Liver (tissue), 9 donors: ENCODE data around the gene IZUMO3. TPM values are rescaled to one million over a fixed set of nuclear protein-coding genes. Genes with fewer than 3 reads are reported as not detected.

Experiments used
- DNase-seq: peaks from one replicate; pipeline ENCODE4 v3.0.0-alpha.2; 2017; ENCODE audit warnings: low spot score
- H3K27ac ChIP-seq, 2 donors: one replicate each; pipeline ENCODE4 v1.7.0; 2013; ENCODE audit warnings: inconsistent platforms in 2 of 2, low read length in 2 of 2, control low read depth in 1 of 2, low read depth in 1 of 2, mild to moderate bottlenecking in 1 of 2
- H3K27me3 ChIP-seq, 4 donors: one replicate each; pipeline versions ENCODE4 v1.6.1 to v1.7.0; 2013; ENCODE audit warnings: low read length in 3 of 4, inconsistent platforms in 1 of 4, mild to moderate bottlenecking in 1 of 4, moderate library complexity in 1 of 4; ENCODE audit not compliant: control insufficient read depth in 4 of 4, insufficient read depth in 4 of 4
- H3K36me3 ChIP-seq, 4 donors: one replicate each; pipeline versions ENCODE4 v1.6.1 to v1.7.0; 2013; ENCODE audit warnings: low read length in 3 of 4, mild to moderate bottlenecking in 3 of 4, low read depth in 1 of 4, moderate library complexity in 1 of 4; ENCODE audit not compliant: control insufficient read depth in 4 of 4, insufficient read depth in 3 of 4
- H3K4me1 ChIP-seq, 4 donors: one replicate each; pipeline versions ENCODE4 v1.6.1 to v1.7.0; 2013; ENCODE audit warnings: low read length in 3 of 4, mild to moderate bottlenecking in 3 of 4, moderate library complexity in 1 of 4; ENCODE audit not compliant: control insufficient read depth in 4 of 4, insufficient read depth in 4 of 4
- H3K4me3 ChIP-seq, 3 donors: one replicate each; pipeline versions ENCODE4 v1.6.1 to v1.7.0; 2013; ENCODE audit warnings: low read length in 3 of 3, control low read depth in 1 of 3, low read depth in 1 of 3, mild to moderate bottlenecking in 1 of 3
- H3K9ac ChIP-seq, 2 donors: one replicate each; pipeline ENCODE4 v1.7.0; 2013; ENCODE audit warnings: low read length in 2 of 2, mild to moderate bottlenecking in 2 of 2, moderate library complexity in 2 of 2, control low read depth in 1 of 2, low read depth in 1 of 2
- H3K9me3 ChIP-seq, 4 donors: one replicate each; pipeline versions ENCODE4 v1.6.1 to v1.7.0; 2013; ENCODE audit warnings: low read length in 3 of 4; ENCODE audit not compliant: control insufficient read depth in 4 of 4
- ATF3 ChIP-seq: IDR thresholded peaks from 2 replicates; pipeline ENCODE4 v1.6.1; 2016; ENCODE audit warnings: antibody characterized with exemption
- CTCF ChIP-seq: fragments of 150-350 bp; IDR thresholded peaks from 2 replicates; pipeline ENCODE4 v1.5.1; 2017; ENCODE audit warnings: improper control_type of control experiment, low read depth, low read length; ENCODE audit not compliant: missing input control
- FOXA1 ChIP-seq: IDR thresholded peaks from 2 replicates; pipeline ENCODE4 v1.6.1; 2016; ENCODE audit warnings: antibody characterized with exemption
- GABPA ChIP-seq, 2 donors: IDR thresholded peaks in 1 of 2; conservative IDR thresholded peaks in 1 of 2; 2 replicates each; pipeline ENCODE4 v1.6.1; 2016; ENCODE audit warnings: antibody characterized with exemption in 2 of 2, mild to moderate bottlenecking in 1 of 2, moderate library complexity in 1 of 2
- HNF4A ChIP-seq, 2 donors: conservative IDR thresholded peaks; 2 replicates each; pipeline ENCODE4 v1.6.1; 2016; ENCODE audit warnings: antibody characterized with exemption in 2 of 2, mild to moderate bottlenecking in 2 of 2
- HNF4G ChIP-seq: IDR thresholded peaks from 2 replicates; pipeline ENCODE4 v1.6.1; 2016; ENCODE audit warnings: antibody characterized with exemption
- JUND ChIP-seq, 2 donors: IDR thresholded peaks; 2 replicates each; pipeline ENCODE4 v1.6.1; 2016; ENCODE audit warnings: antibody characterized with exemption in 2 of 2
- MAX ChIP-seq: IDR thresholded peaks from 2 replicates; pipeline ENCODE4 v1.6.1; 2016; ENCODE audit warnings: antibody characterized with exemption
- NR2F2 ChIP-seq: IDR thresholded peaks from 2 replicates; pipeline ENCODE4 v1.6.1; 2016; ENCODE audit warnings: antibody characterized with exemption
- RAD21 ChIP-seq, 2 donors: IDR thresholded peaks; 2 replicates each; pipeline ENCODE4 v1.6.1; 2016; ENCODE audit warnings: antibody characterized with exemption in 2 of 2, mild to moderate bottlenecking in 2 of 2
- REST ChIP-seq: IDR thresholded peaks from 2 replicates; pipeline ENCODE4 v1.6.1; 2016; ENCODE audit warnings: antibody characterized with exemption, mild to moderate bottlenecking
- RXRA ChIP-seq, 2 donors: IDR thresholded peaks; 2 replicates each; pipeline ENCODE4 v1.6.1; 2017 to 2018; ENCODE audit warnings: antibody characterized with exemption in 2 of 2, mild to moderate bottlenecking in 1 of 2
- SP1 ChIP-seq: IDR thresholded peaks from 2 replicates; pipeline ENCODE4 v1.6.1; 2018; ENCODE audit warnings: antibody characterized with exemption, mild to moderate bottlenecking
- TAF1 ChIP-seq: conservative IDR thresholded peaks from 2 replicates; pipeline ENCODE4 v1.6.1; 2016; ENCODE audit warnings: antibody characterized with exemption, mild to moderate bottlenecking
- YY1 ChIP-seq: IDR thresholded peaks from 2 replicates; pipeline ENCODE4 v1.6.1; 2016; ENCODE audit warnings: antibody characterized with exemption, mild to moderate bottlenecking
- ZBTB33 ChIP-seq: IDR thresholded peaks from 2 replicates; pipeline ENCODE4 v1.6.1; 2016; ENCODE audit warnings: antibody characterized with exemption
- WGBS: extraction: QIAGEN DNeasy Blood & Tissue Kit; methylation state at CpG from one replicate; pipeline ENCODE4 v1.1.7; 2013; 5-methylcytosine and 5-hydroxymethylcytosine counted together
- polyA plus RNA-seq, 2 donors: library from polyadenylated mRNA; stranded (reverse) in 1 of 2; unstranded in 1 of 2; fragments of 200-250 nt in 1 of 2; fragments of >200 nt in 1 of 2; fragmentation: Nextera tagmentation in 1 of 2; extraction: Ambion mirVana in 1 of 2; gene quantifications; one replicate each; pipeline versions ENCODE4 v1.2.1 to v1.2.3, GENCODE V29; 2013 to 2015
- total RNA-seq, 2 donors: library from RNA; depleted of rRNA; stranded (reverse); fragments of >200 nt; gene quantifications; one replicate each; pipeline ENCODE4 v1.2.3, GENCODE V29; 2014
- donor health status: healthy.
- donor health status: healthy.
- donor health status: healthy.
- donor health status: healthy.
- donor health status: healthy.

The IZUMO3 gene
- total and polyA plus RNA-seq, 4 donors: not detected

- H3K27me3 ChIP-seq: no peaks in the 10 kb centered on the region
- 41% methylated on average over 2 of the region's 2 CpGs for WGBS
- TF ChIP-seq GABPA (IDR thresholded peaks at IDR 0.05 in 1 of 2, conservative IDR thresholded peaks at IDR 0.05 in 1 of 2): no peak
- no peak for TF ChIP-seq FOXA1
- TF ChIP-seq RXRA (IDR thresholded peaks at IDR 0.05): no peak
- no peak for TF ChIP-seq SP1
- TF ChIP-seq ZBTB33: no peak
- no peak for TF ChIP-seq TAF1
- no peak for TF ChIP-seq YY1
- no peak for TF ChIP-seq JUND (IDR thresholded peaks at IDR 0.05)
- no peak for TF ChIP-seq ATF3
- no peak for TF ChIP-seq NR2F2
- TF ChIP-seq CTCF: no peak
- no peak for TF ChIP-seq HNF4A (conservative IDR thresholded peaks at IDR 0.05)
- TF ChIP-seq RAD21 (IDR thresholded peaks at IDR 0.05): no peak
- no peak for TF ChIP-seq REST
- no peak for TF ChIP-seq HNF4G
- TF ChIP-seq MAX: no peak
- H3K36me3 ChIP-seq: no peaks in the 10 kb centered on the region
- H3K27ac ChIP-seq: no peak overlapping the region
- H3K9ac ChIP-seq: no peak overlapping the region
- H3K4me3 ChIP-seq: no peak overlapping the region
- DNase-seq: no peak
- H3K4me1 ChIP-seq: no peaks in the 10 kb centered on the region
- H3K9me3 ChIP-seq: peaks cover 0 to 4% (median under 1%) of the 10 kb centered on the region in 4 donors
Observed at GRCh38 chr9:24587883-24588282, 42.2 kb upstream of the IZUMO3 start.
